DOHH2 (cell line): ENCODE results near the gene GCAT.

Experiments used
- H3F3A ChIP-seq: fragments of 200-600 bp; sonication (generic), shearing (Covaris generic); 2 replicates; pipeline ENCODE4 v1.6.0; 2016; ENCODE audit warnings: antibody characterized with exemption, mild to moderate bottlenecking; ENCODE audit not compliant: control insufficient read depth, insufficient read depth
- H3K27ac ChIP-seq: fragments of 200-600 bp; sonication (generic); 2 replicates; pipeline ENCODE4 v1.5.1; 2014; ENCODE audit warnings: low read depth, mild to moderate bottlenecking, low read length, moderate library complexity
- H3K27me3 ChIP-seq: fragments of 200-600 bp; sonication (generic); 2 replicates; pipeline ENCODE4 v1.6.1; 2014; ENCODE audit warnings: mild to moderate bottlenecking, low read length, mixed read lengths; ENCODE audit not compliant: control insufficient read depth
- H3K36me3 ChIP-seq: fragments of 200-600 bp; sonication (generic); 2 replicates; pipeline ENCODE4 v1.6.1; 2014; ENCODE audit warnings: mild to moderate bottlenecking, low read length, moderate library complexity, mixed read lengths; ENCODE audit not compliant: control insufficient read depth
- H3K4me1 ChIP-seq: fragments of 200-600 bp; sonication (generic); 2 replicates; pipeline ENCODE4 v1.6.1; 2014; ENCODE audit warnings: mild to moderate bottlenecking, low read length, mixed read lengths; ENCODE audit not compliant: control insufficient read depth
- H3K4me2 ChIP-seq: fragments of 200-600 bp; sonication (generic); 2 replicates; pipeline ENCODE4 v1.6.0; 2014; ENCODE audit warnings: mild to moderate bottlenecking, low read length, moderate library complexity
- H3K4me3 ChIP-seq: fragments of 200-600 bp; sonication (generic); 2 replicates; pipeline ENCODE4 v1.5.1; 2014; ENCODE audit warnings: mild to moderate bottlenecking, low read length, mixed read lengths
- H3K79me2 ChIP-seq: fragments of 200-600 bp; sonication (generic); 2 replicates; pipeline ENCODE4 v1.6.1; 2014; ENCODE audit warnings: mild to moderate bottlenecking, low read length, mixed read lengths; ENCODE audit not compliant: control insufficient read depth
- H3K9me2 ChIP-seq: fragments of 200-600 bp; sonication (generic); replicated peaks from 2 replicates; pipeline ENCODE4 v1.6.1; 2014; ENCODE audit warnings: mild to moderate bottlenecking, low read length, mixed read lengths; ENCODE audit not compliant: control insufficient read depth
- H3K9me3 ChIP-seq: fragments of 200-600 bp; sonication (generic); 2 replicates; pipeline ENCODE4 v1.6.1; 2014; ENCODE audit warnings: antibody characterized with exemption, low read length, mixed read lengths; ENCODE audit not compliant: control insufficient read depth, insufficient read depth
- H4K20me1 ChIP-seq: fragments of 200-600 bp; sonication (generic); 2 replicates; pipeline ENCODE4 v1.6.0; 2014; ENCODE audit warnings: low read depth, mild to moderate bottlenecking, antibody characterized with exemption, low read length, moderate library complexity; ENCODE audit not compliant: control insufficient read depth, insufficient read depth
- CTCF ChIP-seq: fragments of 200-600 bp; sonication (generic); IDR thresholded peaks from one replicate; pipeline ENCODE4 v1.5.1; 2014; ENCODE audit warnings: antibody characterized with exemption, mild to moderate bottlenecking, low read depth, low read length; ENCODE audit not compliant: poor library complexity, severe bottlenecking
- EZH2phosphoT487 ChIP-seq: fragments of 200-600 bp; sonication (generic); IDR thresholded peaks from 2 replicates; pipeline ENCODE4 v1.6.1; 2017; ENCODE audit warnings: borderline replicate concordance, mild to moderate bottlenecking, antibody characterized with exemption, low read length, moderate library complexity, mixed read lengths

Gene GCAT

GRCh38 chr22:37760152-37760551 is 47.6 kb upstream of the GCAT start:
- H3F3A ChIP-seq, result no peaks in the 10 kb centered on the region
- H3K27ac ChIP-seq, result no peak overlapping the region
- no peaks in the 10 kb centered on the region for H3K79me2 ChIP-seq
- no peaks in the 10 kb centered on the region for H3K9me3 ChIP-seq
- no peaks in the 10 kb centered on the region for H3K9me2 ChIP-seq
- peaks cover 18% of the 10 kb centered on the region for H3K36me3 ChIP-seq
- no peaks in the 10 kb centered on the region for H3K27me3 ChIP-seq
- no peak for TF ChIP-seq EZH2phosphoT487
- TF ChIP-seq CTCF, result no peak
- no peaks in the 10 kb centered on the region for H3K4me1 ChIP-seq
- no peak overlapping the region for H3K4me2 ChIP-seq
- no peak overlapping the region for H3K4me3 ChIP-seq
- H4K20me1 ChIP-seq, result no peaks in the 10 kb centered on the region

- no peaks in the 10 kb centered on the region for H3K27me3 ChIP-seq
- H3K4me1 ChIP-seq, result no peaks in the 10 kb centered on the region
- H3K27ac ChIP-seq, result no peak overlapping the region
- no peaks in the 10 kb centered on the region for H4K20me1 ChIP-seq
- peaks cover 15% of the 10 kb centered on the region for H3K36me3 ChIP-seq
- H3K9me3 ChIP-seq, result no peaks in the 10 kb centered on the region
- H3K4me3 ChIP-seq, result no peak overlapping the region
- no peak for TF ChIP-seq EZH2phosphoT487
- TF ChIP-seq CTCF, result no peak
- no peaks in the 10 kb centered on the region for H3K79me2 ChIP-seq
- no peaks in the 10 kb centered on the region for H3K9me2 ChIP-seq
- no peak overlapping the region for H3K4me2 ChIP-seq
- no peaks in the 10 kb centered on the region for H3F3A ChIP-seq
Measured at GRCh38 chr22:37762389-37762836, 45.3 kb upstream of the GCAT start.

DNA sequence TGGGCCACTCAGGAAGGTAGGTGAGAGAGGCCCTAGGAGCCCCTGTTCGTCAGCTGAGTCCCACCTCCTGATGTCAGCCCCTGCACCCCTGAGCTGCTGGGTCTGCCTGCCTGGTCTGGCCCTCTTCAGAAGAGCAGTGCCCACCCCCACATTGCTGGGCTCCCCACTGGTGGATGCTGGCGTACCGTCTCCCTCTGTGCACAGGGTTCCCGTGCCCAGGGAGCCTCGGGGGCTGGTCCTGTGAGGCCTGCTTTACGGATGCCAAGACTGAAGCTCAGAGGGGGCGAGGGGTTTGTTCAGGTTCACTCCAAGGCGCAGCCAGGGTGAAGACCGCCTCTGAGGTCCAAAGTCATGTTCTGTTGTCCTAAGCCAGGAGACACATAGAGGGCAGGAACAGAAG is 44.7 kb upstream of the GCAT start:
- H4K20me1 ChIP-seq, result no peaks in the 10 kb centered on the region
- no peaks in the 10 kb centered on the region for H3K9me2 ChIP-seq
- H3K4me3 ChIP-seq, result no peak overlapping the region
- H3K79me2 ChIP-seq, result no peaks in the 10 kb centered on the region
- no peaks in the 10 kb centered on the region for H3K9me3 ChIP-seq
- no peaks in the 10 kb centered on the region for H3F3A ChIP-seq
- H3K27me3 ChIP-seq, result no peaks in the 10 kb centered on the region
- TF ChIP-seq EZH2phosphoT487 (no peak), CTCF (no peak)
- peaks cover 11% of the 10 kb centered on the region for H3K36me3 ChIP-seq
- H3K27ac ChIP-seq, result no peak overlapping the region
- no peak overlapping the region for H3K4me2 ChIP-seq
- H3K4me1 ChIP-seq, result no peaks in the 10 kb centered on the region

GRCh38 chr22:37763652-37764051 is 44.1 kb upstream of the GCAT start:
- Histone ChIP-seq H3K79me2 (no peaks in the 10 kb centered on the region), H3K9me2 (no peaks in the 10 kb centered on the region), H3K4me2 (no peak overlapping the region), H3K9me3 (no peaks in the 10 kb centered on the region), H3K4me1 (no peaks in the 10 kb centered on the region), H3K4me3 (no peak overlapping the region), H3K27me3 (no peaks in the 10 kb centered on the region), H3K36me3 (peaks cover 10% of the 10 kb centered on the region), H3K27ac (no peak overlapping the region), H4K20me1 (no peaks in the 10 kb centered on the region), H3F3A (no peaks in the 10 kb centered on the region)
- no peak for TF ChIP-seq CTCF
